GM18511 (cell line): ENCODE results near the gene ATP10A.

Experiments used
- ATAC-seq: cut with Tn5 transposase; IDR thresholded peaks from one replicate; pipeline ENCODE4 v1.9.1; 2021; ENCODE audit warnings: mild to moderate bottlenecking, moderate library complexity; ENCODE audit not compliant: unreplicated experiment

The ATP10A gene

DNA sequence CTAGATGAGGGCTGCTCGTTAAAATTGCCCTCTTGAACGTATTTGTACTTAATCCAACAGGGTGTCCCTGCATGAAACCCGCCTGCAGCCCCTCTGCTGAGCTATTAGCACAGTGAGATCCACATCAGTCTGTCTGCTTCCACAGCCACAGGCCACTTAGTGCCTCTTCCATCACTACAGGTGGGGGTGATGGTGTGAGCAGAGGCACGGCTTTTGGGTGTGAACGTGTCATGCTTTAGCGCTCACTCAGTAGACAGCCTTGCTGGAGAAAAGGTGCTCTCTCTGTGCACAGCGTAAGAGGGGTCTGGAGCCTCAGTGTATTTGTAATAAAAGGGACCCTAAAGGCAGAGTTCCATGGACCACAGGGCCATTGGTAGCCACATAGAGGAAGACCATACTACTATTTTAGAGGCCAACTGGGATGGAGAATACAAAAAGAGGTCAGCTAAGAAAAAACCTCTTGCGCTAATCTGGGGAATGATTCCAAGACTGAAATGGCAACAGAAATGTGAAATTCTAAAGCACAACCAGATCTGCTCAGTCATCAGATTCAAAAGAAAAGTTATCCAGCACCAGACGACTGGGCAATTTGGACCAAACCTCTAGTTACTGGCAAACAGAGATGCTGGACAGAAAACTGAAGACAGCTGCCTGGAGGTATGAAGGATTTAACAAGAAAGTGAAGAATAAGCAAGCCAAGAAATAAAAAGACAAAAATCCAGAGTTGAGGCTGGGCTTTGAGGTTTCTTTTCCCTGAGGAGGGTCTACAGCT lies 120.2 kb downstream of the ATP10A start:
- ATAC-seq, result no peak

DNA sequence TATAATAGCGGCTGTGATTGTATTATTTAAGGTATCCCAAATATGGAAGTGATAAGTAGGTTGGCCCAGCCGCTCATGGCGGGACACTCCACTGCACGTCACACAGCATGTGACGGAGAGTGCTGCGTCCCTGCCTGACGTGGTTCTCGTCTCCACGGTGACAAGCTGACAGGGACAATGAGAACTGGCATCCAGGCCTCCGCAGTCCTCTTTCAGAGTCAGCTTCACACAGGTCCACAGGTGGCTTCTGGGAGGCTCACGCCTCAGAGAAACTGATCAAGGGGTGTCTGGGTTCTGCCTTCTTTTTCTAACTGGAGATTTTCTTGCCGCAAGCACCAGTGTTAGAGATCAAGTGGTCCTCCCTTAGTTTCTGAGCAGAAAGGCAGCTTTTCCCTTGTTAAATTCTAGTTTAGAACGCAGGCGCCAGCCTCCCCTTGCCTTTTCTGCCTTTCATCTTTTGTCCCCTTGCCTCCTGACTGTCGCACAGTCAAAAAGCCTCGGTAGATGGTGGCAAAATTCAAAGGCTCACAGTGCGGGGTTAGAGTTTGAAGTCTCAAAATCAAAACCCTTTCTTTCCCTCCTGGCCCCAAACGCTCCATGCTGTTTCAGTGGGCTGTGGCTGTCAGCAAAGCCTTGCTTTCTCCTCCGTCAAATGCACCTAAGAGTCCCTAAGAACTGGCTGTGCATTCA lies 120.9 kb downstream of the ATP10A start:
- no peak for ATAC-seq

DNA sequence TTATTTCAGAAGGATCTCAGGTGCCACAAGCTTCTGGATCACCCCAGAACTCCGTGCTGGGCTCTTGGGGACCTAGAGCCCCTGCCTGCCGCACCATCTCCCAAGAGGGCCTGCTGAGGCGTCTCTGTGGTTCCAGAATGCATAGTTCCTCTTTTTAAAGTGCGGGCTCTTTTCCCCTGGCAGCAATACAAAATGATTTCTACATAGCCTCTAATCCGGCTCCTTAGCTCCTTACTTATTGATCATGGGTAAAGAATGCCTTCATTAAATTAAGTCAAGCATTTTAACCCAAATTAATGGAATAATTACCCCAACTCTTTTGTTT lies 121.9 kb downstream of the ATP10A start:
- no peak for ATAC-seq

DNA sequence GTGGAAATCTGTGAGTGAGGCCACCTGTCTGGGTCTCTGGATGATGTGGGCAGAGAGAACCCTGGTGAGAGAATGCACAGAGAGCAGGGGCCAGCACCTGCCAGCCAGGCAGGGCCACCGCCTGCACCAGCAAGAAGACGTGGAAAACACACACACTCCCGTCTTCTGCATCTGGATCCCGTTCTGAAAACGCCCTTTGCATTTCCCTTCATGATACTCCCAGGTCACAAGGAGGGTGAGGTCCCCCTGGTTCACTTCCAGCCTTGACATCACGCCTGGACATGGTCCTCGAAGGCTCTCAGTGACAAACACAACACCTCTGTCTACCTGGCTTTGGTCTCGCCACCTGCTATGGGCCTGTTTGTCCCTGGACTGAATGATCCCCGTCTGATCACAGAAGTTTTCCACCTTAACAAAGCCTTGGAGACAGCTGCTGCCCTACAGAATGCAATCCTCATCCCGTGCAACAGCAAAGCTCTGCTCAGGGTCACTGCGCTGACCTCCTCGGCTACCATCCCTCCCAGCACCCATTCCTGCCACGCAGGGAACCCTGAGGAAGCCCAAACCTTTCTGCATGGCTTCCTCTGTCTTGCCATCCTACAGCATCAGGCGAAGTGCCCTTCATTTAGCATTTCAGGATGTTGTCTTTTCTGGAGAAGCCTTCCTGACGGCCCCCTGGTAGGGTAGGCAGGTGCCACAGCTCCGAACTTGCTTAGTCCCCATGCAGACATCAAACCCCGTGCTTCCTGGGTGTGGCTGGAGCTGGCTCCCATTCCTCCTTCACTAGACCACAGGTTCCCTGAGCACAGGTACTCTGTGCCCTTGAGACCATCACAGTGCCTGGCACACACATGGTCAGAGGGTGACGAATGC lies 122.5 kb downstream of the ATP10A start:
- ATAC-seq, result no peak

DNA sequence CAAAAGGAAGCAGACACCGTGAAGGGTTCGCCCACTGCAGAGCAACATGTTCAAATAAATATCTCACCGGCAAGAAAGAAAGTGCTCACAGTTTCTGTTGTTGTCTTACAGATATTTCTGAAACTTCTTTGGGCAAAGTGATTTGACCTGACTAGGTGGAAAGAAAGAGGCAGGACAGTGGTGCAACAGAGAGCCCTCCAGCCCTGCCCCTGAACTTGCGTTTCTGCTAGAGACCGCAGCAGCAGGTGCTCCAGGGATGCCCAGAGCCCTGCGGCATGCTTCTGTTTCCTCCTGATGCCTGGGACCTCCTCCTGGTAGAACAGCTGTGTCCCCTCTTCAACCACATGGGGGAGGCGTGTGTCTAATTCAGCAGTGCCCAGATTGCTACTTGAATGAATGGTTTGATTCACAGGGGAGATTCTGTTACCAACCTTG lies 123.4 kb downstream of the ATP10A start:
- no peak for ATAC-seq

DNA sequence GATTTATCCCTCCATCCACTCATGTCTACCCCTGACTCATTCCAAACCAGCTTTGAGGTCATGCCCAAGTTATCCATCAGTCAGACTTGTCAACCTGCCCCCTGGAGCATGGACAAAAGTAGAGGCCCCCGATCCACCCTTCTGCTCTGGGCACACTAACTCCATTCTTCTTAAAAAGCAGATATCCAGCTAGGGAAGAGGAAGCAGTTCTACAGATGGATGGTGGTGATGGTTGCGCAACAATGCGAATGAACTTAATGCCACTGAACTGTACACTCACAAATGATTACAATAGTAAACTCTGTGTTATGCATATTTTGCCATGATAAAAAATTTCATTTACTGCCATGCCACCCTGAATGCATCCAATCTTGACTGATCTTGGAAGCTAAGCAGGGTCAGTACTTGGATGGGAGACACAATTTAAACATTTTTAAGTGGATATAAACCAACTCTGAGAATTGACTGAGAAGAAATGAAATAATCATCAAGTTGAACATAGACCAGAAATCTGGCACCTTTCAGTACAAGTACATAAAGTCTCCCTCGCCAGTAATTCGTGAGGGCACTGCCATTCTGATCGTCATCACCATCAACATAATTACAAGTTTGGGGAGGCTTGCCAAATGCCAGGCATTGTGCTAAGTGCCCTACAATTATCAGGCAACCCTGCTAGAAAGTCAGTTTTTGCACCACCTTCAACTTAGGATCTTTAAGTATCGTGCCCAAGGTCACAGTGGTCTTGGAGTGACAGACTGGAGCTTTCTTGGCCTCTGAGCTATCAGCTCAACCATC lies 124.8 kb downstream of the ATP10A start:
- no peak for ATAC-seq

DNA sequence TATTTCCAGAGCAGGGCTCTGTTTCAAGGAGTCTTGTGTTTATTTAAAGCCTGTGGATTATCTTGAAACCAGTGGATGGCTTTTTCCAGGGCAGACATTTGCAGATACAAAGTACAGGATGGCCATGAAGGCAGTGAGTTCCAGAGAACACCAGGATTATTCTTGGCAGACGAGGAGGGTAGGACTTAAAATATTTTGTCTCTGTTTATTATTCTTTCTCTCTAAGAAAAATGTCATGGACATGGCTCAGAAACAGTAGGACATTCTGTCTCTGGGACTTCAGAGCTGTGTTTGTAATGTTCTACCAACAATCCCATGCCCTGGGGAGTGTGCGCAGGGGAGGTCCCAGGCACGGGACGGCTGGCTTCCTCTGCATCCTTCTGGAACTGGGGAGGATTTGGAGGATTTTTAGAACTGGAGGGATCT lies 125.9 kb downstream of the ATP10A start:
- no peak for ATAC-seq

DNA sequence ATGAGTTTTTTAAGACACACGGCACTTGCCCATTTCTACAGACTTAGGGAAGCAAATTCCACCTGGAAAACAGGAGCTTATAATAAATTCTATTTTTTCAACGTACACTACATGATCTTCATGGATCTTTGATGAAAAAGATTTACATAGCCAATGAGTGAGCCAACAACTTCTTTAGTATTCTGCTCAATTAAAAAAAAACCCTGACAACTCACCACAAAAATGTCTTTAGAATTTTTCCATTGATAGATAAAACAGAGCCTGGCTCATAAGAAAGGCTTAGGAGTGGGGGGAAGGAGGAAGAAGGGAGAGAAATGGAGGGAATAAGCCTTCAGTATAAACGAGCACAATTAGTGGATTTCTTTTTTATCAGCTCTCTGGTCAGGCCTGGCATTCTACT lies 126.7 kb downstream of the ATP10A start:
- no peak for ATAC-seq

DNA sequence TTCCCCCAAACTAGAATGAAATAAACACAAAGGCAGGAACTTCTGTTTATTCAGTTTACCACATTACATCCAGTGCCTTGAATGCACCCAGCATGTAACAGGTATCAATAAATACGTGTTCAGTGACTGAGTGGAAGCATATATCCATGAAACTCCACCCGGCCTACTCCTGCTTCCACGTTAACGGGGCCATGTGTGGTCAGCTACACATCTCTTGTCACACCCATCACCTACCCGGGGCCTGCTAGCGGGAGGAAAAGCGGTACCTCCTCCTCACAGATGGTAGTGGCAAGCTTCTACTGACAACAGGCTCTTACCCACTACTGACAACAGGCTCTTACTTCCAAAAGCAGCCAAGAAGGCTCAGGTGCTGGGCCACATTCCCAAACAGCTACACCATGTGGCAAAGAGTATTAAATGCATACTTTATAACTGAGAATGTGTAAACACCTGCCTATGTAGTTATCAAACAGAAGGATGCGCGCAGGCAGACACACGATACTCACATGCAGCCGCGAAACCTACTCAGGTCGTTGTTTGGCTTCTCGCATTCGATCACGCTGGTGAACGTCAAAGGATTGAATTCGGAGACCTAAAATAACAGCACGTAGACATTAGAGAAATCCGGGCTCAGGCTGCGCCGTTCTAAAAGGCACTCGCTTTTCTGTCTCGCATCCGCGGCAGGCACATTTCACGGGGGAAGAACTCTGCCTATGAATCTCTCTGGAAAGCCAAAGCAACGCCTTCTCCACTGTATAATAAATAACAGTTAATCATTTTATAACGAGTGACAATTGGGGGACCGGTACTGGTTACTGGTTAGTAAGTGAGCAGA lies 127.4 kb downstream of the ATP10A start:
- no peak for ATAC-seq

DNA sequence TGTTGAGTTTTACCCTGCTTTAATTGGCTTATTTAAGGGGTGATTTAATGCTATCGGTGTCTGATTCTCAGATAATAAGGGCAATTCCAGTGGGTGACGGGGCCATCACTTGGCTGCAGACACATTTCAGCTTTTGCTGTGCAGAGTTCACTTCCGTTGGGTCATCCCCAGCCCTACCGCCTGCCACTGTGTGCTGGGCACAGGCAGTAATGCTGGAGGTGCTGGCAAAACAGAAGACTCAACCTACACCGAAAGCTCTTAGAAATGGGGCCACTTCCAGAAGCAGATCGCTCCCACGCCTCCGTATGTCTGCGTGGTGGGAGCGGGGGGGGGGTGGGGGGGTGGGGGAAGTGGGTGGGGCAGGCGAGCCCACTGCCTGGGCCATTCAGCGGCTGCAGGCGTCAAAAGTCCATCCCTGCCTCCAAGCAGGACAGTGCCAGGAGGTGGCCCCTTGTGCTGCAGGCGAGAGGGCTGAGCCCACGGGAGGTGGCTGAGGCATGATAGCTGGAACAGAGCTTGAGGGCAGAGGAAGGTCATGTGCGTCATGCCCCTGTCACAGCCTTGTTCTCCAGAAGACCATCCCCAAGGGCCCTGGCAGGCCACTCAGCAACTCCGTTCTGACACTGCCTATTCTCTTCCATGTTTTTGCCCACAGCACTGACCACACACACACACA lies 128.3 kb downstream of the ATP10A start:
- ATAC-seq, result no peak

DNA sequence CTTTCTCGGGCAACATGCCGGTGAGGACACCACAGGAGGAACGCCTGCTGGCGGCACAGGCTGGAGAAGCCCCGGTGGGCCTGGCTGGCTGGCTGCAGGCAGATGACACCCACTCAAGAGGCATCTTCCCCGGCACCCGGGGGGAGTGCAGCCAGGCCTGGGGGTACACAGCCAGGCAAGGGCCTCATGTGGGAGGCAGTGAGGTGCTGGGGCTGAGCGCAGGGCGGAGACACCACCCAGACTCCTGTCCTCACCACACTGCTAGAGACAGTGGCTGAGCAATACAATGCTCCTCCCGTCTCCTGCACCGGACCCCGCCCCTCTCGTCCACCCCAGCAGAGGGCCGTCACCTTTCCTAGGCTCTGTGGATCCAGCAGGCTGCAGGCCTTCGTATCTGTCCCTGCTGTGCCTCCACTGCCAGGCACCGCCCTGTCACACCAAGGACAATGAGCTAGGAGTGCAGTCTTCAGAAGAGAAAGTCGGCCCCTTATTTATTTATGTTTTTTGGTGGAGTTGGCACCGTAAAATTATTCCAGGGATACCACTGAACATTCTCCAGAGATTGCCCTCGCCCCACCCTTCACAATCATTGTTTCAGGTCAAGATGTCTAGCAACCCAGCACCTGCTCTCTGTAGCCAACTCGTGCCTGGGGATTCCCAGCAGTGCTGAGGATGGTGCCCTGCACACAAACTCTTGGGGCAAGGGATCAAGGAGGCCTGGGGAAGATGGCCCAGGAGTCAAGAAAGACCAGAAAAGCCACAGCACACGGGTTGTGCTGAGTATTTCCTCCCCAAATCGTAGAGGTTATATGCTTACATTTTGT lies 129.1 kb downstream of the ATP10A start:
- no peak for ATAC-seq

DNA sequence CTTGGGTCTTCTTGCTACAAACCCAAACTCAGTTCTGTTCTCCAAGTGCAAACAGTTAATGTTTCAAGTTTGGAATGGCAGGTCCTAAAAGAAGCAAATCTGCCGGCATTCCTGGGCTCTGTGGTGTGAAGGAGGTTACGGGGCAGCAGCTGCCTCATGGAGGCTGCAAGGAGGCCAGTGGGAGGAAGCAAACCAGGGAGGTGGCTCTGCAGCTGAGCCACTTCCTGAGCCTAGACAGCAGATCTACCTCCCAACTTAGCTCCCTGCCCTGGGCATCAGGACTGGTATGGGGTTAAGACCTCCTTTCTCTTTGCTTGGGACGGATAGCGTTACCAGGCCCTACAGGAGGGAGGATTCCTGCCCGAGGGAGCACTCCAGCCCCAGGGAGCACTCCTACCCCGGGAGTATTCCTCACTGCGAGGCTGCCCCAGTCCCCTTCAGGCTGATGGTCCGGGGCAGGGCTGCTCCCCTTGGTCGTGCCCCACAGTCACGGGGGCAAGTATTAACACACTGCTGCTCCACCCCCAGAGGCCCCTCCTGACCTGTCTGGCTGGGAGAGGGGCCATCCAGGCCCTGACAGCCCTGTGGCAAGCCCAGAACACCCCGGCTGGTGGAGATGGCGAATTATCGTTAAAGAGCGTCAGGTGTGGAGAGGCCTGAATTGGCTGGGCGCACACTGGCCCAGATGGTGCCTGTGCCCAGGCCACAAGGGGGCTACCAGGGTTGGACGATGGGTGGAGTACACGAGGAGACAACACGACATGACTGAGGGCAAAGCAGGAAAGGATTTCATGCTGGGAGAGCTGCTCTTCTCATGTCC lies 129.9 kb downstream of the ATP10A start:
- ATAC-seq, result no peak

DNA sequence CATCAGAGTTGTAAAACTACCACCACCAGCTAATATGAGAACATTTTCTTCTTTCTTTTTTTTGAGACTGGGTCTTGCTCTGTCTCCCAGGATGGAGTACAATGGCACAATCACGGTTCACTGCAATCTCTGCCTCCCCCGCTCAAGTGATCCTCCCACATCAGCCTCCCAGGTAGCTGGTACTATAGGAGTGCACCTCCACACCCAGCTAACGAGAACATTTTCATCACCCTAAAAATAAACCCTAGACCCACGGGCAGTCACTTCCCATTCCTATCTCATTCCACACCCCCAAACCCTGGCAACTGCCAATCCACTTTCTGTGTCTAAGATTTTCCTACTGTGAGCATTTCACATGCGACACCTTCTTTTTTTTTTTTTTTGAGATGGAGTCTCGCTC lies 130.9 kb downstream of the ATP10A start:
- ATAC-seq, result no peak

DNA sequence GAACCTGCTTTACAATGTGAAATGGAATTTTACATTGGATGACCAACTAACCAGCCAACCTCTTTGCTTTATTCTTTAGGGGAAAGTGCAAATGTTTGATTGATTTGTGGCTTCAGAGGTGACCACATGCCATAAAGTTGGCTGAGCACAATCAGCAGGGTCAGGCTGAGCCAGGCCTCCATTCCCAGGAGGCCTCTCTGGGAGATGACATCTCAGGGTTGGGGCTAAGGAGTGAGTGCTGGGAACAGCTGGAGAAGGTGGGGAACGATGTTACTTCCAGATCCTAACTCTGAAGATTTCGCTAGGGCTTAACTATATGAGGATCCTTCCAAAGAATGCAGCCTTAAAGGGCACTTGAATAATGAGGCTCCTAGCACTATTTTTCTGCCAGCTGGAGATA lies 131.7 kb downstream of the ATP10A start:
- no peak for ATAC-seq

DNA sequence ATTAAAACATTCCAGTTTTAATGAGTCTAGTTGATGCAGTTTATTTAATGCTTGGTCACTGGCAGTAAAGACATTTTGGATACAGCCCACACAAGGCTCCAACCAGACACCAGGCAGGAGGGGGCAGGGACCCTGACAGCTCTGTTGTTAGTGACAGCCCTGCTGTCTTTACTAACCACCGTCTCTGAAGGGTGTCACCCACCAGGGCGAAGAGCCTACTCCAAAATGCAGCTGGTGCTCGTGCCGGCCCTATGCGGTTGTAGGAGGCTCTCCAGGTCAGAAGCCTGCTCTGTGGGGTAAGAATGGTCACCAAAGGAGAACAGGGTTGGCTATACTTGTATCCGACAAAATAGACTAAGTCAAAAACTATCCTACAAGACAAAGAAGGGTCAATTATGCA lies 132.2 kb downstream of the ATP10A start:
- no peak for ATAC-seq

DNA sequence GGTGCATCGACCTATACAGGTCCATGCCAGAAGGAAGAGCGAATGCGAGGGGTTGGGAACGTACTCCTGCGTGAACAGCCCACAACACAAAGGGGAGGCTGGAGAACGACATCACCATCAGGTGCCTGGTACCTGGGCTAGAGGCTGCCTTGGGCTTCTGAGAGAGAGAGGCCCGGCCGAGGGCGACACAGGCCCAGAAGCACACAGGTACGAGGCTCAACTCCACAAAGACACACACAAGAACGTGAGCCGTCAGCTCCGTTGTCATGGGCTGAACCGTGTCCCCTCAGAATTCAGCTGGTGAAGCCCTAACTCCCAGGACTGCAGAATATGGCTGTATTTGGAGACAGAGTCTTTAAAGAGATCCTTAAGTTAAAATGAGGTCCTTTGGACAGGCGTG lies 134.3 kb downstream of the ATP10A start:
- ATAC-seq, result no peak

DNA sequence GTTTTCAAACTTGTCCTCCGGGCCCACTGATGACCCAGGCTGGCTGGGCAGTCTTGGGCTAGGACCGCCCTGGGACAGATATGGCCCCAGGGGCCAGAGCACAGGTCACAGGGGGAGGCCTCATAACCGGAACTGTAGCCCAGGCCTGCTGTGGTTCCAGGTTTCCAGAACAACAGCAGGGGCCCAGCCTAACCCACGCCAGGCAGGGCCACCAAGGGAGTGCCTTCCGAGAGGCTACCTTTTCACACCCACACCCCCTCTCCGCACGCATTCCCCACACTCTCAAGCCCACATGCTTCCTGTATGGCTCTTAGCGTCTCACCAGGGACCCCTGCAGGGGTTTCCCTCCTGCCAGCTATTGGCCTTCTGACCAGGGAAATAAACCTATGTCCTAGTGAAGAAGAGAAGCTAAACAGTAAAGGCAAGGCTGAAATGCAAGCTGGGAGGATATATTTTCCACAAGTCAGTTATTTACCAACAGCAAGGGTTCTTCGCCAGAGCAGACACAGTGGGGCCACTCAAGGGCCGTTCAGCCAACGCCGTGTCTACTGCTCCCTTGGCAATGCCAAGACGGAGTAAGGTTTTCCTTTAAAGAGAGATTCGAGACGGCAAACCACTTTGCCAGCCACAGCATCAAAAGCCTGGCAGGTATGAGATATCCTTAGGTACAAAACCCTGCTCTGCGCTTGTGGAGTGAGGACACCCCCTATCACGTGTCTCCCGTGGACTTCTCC lies 135.1 kb downstream of the ATP10A start:
- no peak for ATAC-seq
